ENCODE data around the gene MFSD11.
"Not testable (repeated sequence)": the region's sequence is repeated elsewhere in the genome, so short reads cannot be mapped to it uniquely, and the experiment has no call there.

Gene MFSD11

DNA sequence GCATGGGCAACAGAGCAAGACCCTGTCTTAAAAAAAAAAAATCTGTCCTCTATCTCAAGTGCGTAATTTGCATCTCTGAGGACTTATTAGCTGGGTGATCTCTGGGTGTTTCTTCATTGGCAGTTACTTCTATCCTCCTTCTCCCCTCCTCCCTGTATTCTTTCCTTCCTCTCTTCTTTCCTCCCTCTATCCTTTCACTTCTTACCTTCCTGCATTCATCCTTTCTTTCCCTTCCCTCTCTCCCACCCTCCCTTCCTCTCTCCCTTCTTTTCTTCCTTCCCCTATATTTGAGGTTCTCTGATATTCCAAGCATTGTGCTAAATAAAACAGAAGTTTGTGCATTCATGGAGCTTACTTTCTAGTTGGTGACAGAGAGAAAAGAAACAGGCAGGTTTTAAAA, 10.7 kb downstream of the MFSD11 start:
- DNase-seq (ENCODE audit: low spot score) = no peak

DNA sequence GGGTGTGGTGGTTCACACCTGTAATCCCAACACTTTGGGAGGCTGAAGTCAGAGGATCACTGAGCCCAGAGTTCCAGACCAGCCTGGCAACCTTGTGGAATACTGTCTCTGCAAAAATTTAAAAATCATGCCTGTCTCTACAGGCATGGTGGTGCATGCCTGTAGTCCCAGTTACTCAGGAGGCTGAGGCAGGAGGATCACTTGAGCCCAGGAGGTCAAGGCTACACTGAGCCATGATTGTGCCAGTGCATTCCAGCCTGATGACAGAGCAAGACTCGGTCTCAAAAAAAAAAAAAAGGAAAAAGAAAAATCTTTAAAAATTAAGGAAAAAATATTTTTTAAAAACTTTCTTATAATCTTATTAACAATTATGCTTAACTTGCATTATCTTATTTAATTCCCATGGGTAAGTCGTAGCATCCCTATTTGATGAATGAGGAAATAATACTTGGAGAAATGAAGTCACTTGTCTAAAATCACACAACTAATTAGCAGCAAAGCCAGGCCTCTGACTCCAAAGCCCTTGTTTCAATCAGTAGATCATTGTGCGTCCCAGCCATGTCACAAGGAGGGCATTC, 13.6 kb downstream of the MFSD11 start:
- DNase-seq (ENCODE audit: low spot score) = no peak

DNA sequence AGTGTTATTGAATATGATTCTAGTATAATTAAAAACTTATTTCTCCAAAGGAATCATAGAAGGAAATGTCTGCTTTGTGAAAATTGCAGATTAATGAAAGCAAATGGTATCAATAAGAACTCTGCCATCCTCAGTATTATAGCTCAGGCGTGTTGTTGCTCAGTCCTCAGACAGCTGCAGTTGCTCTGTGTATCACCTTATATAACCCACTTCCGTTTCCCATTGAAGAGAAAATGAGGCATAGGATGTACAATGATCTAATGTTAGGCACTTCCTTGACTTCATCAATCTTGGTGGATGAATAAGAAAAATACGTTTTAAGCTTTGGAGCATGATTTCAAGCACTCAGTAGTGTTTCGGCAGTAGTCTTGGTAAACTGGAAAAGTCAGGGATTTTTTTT, 14.1 kb downstream of the MFSD11 start:
- no peak for DNase-seq (ENCODE audit: low spot score)

DNA sequence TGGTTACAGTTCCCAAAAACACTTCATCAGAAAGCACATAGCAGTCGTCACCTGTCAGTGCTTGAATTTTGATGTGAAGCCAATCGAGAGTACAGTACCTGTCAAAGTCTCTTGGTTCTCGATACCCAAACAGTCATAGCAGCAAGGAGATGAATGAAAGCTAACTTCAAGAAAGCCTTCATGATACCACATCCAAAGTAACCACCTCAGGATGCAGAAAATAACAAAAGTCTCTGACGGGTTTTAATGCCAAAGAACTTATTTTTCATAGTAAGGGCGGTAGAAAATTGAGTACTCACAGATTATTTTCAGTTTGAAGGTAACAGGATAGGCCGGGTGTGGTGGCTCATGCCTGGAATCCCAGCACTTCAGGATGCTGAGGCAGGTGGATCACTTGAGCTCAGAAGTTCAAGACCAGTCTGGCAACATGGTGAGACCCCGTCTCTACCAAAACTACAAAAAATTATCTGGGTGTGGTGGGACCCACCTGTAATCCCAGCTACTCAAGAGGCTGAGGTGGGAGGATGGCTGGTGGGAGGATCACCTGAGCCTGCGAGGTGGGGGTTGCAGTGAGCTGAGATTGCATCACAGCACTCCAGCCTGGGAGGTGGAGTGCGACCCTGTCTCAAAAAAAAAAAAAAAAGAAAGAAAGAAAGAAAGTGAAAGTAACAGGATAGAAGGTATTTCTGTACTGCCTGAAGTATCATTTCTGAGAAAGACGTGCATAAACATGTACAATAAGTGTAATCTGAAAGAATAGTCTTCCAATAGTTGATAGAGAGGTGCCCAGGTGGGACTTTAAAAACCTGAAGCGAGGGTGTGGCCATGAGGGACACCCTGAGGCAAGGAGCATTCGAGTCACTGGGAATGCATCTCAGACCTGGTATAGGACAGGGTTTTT, 15.4 kb downstream of the MFSD11 start:
- DNase-seq (ENCODE audit: low spot score) = no peak

DNA sequence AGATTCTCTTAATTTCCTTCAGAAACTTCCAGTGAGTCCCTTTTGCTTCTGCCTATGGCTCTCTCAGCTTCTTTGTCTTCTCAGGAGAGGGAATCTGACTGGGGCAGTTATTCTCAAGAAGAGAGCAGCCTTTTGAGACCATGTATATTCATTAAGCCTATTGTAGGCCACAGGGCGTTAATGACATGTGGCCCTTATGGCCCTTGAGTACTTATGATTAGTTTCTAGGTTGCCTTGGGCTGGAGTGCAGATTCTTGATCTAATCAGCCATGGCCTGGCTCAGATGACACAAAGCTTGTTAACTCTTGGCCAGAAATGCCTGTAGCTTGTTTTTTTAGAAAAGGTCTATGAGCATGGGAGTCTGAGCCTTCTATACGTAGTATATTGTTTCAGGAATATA, 17.4 kb downstream of the MFSD11 start:
- DNase-seq (ENCODE audit: low spot score) = no peak

DNA sequence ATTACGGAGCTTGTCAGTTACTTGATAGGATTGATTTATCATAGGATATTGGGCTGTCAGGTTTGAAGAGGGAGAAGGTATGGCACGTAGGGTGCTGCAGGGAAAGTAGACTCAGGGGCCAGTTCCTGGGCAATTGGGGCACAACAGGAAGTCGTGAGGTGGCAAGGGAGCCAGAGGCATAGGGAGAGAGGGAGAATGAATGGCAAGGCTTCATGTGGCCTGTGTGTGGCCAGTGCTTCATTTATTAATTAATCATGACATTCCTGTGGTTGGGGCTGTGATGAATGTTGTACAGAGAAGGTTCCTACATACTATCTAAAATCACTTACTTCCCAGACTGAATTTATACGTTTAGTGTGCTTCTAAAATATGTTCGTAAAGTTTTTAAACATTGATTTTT, 19.3 kb downstream of the MFSD11 start:
- DNase-seq (ENCODE audit: low spot score) = no peak

DNA sequence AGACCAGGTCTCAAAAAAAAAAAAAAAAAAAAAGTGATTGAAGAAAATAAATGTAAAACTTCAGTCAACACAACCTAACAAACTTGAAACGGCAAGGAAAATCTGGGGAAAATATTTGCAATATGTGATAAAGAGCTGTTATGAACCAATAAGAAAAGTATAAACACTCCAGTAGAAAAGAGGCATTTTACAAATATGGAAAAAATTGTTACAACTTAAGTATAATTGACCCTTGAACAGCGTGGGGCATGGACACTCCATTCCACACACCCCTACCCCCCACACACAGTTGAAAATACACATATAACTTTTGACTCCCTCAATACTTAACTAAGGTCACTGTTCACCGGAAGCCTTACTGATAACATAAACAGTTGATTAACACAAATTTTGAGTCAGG, 20.7 kb downstream of the MFSD11 start:
- no peak for DNase-seq (ENCODE audit: low spot score)

DNA sequence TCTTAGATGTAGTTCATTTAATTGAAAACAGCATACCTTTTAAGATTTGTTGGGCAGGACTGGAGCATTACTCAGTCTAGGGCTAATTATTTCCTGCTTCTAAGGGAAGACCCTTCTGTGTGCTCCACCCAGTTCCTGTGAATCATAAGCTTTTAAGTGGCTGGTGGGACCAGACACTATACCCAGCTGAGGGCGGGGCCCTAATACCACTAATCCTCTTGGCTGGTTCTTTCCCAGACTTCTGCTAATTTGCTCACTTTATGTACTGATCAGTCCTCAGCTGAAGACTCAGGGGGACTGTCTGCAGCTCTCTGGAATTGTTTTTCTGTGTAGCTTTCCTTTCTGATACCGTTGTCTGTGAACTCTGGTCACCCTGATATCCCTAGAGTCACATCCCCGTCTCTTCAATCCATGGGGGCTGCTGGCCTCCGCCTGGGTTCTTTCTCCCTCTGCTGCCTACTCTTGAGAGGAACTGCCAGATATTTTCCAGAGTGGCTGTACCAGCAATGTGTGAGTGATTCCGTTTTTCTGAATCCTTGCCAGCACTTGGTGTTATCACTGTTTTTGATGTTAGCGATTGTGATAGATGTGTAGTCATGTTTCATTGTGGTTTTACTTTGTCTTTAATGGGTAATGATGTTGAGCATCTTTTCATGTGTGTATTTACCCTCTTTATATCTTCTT, 35.1 kb downstream of the MFSD11 start:
- DNase-seq (ENCODE audit: low spot score) = peak; percentile 34

DNA sequence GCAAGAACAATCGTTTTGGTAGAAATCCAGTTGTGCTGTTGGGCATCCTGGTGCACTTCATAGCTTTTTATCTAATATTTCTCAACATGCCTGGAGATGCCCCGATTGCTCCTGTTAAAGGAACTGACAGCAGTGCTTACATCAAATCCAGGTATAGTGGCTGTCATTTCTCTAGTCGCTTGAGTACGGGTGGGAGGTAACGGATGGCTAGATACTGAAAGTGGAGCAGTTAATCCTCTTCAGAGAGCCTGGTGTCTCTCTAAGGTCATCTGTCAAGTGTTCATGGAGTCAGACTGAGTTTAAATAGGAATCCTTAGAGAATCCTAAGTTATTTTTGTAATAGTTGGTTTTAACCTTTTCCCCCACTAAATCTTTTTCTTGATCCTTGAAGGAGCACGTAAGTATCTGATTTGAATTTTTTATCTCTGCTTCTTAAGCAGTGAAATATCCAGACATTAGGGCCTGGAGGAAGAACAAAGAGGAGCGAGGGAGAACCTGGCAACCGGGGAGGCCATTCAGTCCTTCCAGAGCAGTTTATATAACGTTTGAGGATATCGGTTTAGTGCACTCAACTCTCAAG, 37.2 kb downstream of the MFSD11 start:
- DNase-seq (ENCODE audit: low spot score) = no peak

DNA sequence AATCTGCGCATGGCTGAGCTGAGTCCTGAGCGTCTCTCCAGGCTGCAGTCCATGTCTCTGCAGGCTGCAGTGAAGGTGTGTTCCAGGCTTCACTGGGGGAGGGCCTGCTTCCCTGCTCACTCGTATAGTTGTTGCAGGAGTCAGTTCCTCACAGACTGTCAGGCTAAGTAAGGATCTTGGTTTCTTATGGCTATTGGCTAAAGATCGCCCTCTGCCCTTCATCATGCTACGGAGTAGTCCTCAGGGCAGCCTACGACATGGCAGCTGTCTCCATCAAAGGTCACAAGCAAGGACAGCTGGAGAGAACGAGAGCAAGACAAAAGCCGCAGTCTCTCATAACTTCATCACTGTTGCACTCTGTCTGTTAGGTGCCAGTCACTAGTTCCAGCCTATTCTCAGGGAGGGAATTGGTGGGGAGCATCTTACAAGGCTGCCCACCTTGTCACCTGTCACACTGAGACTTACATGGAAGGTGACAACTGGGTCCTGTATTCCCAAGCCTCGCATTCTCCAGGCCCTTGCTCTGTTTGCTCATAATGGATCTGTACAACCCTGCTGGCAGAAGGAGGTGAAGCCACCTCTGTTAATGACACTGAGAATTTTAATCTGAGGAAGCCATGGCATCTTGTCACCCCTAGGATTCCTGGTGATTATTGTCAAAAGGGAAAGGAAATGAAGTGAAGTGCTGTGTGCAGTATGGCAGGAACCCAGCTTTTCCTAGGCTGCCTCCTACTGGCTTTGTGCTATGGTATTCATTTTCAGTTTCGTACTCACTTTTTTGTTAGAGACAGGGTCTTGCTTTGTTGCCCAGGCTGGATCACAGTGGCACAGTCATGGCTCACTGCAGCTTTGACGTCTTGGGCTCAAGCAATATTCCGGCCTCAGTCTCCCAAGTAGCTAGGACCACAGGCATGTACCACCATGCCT, 43.4 kb downstream of the MFSD11 start:
- no peak for DNase-seq (ENCODE audit: low spot score)

DNA sequence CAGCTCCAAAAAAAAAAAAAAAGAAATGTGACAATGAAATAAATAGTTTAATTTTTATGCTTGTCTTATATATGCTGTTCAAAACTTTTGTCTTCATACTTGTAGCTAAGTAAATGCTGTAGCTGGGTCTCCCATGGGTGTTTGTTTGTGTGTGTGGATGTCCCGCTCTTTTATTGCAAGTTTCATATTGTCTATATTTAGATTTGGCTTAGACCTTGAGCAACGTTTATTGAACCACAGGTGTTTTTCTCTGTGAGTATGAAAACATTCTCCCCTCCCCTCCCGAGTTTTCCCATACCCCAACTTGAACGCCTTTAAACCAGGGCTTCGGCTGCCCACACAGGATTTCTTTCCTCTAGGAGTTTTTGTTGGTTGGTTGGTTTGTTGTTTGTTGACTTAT, 45.2 kb downstream of the MFSD11 start:
- DNase-seq (ENCODE audit: low spot score) = no peak

DNA sequence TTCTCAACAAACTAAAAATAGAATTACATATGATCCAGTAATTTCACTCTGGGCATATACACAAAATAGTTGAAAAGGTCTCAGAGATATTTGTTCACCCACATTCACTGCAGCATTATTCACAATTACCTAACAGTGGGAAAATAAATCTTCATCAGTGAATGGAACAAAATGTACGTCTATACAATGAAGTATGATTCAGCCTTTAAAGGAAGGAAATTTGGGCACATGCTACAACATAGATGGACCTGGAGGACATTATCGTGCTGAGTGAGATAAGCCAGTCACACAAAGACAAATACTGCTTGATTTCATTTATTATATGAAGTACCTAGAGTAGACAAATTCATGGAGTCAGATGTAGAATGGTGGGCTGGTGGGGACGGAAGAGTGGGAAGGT, 47.0 kb downstream of the MFSD11 start:
- DNase-seq (ENCODE audit: low spot score) = no peak

DNA sequence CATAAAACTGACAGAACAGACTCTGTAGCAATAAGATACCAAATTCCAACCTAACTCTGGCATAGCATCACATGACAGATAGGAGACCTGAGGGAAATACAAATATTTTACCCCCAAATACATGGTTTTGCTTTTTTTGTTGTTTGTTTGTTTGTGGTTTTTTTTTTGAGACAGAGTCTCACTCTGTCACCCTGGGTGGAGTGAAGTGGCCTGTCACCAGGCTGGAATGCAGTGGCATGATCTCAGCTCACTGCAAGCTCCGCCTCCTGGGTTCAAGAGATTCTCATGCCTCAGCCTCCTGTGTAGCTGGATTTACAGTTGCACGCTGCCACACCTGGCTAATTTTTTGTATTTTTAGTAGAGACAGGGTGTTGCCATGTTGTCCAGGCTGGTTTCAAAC, 49.9 kb downstream of the MFSD11 start:
- not testable (repeated sequence) for DNase-seq (ENCODE audit: low spot score)

DNA sequence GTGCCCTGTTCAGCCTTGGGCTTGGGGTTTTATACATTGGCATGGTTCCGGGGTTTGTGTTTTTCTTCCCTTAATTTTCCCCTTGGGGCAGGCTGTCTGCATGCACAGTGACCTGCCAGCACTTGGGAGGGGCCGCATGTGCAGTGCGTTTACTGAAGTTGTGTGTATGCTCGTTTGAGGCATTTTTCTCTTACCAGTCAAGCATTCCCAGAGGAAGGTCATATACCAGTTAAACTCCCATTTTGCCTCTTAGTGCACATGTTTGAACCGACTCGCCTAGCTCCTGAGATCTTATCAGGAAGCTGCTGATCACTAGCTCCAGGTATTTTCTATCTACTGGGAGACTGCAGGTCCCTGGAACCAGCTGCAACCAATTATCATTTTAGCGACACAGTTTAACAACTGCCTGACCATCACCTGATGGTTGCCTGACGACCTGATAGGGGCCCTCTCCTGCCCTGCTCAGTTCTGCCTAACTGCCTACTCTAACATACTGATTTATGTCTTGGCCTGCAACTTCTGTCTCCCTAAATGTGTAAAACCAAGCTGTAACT, 51.4 kb downstream of the MFSD11 start:
- DNase-seq (ENCODE audit: low spot score) = no peak

DNA sequence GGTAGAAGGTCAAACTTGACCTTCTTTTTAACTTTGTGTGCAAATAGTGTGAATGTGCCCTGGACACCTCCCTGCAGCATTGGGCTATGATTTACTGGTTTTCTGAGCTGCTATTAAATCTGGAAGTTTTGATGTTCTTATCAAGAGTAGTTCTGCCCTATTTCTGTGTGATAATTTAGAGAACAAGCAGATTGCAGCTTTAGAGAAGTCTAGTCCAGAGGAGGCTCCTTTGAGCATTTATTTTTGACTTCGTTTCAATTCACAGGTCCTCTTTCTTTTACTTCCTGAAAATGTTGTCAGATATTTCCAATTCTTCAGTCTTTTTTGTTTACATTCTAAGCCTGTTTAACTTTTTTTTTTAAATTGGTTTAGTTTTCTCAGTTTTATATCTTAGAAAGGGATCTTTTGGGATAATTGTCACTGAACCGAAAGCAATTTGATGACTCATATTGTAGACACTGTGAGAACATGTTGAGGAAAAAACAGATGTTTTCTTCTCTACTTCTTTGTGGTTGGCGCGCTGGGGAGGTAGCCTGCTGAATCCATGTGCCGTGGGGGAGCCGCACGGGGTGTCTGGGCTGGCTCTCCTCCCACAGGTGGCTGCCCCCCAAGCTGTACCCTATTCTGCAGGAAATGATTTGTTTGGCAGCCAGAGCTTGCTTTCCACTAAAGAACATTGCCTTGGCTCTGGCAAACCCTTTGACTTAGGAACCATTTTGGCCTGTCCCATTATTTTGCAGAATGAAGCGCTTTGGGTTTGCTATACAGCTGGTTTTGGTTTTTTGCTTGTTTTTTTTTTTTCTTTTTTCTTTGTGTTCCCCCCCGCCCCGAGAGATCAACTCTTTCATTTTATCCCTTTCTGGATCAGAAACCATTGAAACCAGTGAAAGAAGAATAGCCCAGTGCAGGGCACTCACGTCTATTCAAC, 53.4 kb downstream of the MFSD11 start:
- DNase-seq (ENCODE audit: low spot score) = peak; percentile 35

DNA sequence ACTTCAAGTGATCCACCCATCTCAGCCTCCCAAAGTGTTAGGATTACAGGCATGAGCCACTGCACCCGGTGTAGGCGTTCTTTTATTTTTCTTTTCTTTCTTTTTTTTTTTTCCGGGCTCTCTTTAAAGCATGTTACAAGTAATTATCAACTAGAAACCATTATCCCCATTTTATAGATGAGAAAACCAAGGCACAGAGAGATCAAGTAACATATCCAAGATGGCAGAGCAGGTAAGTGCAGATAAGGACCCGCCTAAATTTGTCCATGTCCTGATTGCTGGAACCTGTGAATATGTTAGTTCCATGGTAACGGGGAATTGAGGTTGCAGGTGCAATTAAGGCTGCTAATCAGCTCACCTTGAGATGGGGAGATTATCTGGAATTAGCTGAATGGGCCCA, 54.4 kb downstream of the MFSD11 start:
- no peak for DNase-seq (ENCODE audit: low spot score)

DNA sequence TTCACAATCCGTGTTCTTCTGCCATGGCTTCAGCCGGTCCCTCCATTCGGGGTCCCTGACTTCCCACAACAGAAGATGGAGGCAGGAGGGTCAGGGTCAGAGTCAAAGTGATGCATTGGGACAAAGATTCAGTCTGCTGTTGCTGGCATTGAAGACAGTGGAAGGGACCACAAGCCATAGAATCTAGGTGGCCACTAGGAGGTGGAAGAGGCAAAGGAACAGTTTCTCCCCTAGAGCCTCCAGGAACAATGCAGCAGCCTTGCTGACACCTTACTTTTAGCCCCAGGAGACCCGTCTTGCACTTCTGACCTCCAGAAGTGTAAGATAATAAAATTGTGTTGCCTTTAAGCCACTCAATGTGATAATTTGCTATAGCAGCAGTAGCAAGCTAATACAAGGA, 55.9 kb downstream of the MFSD11 start:
- no peak for DNase-seq (ENCODE audit: low spot score)

DNA sequence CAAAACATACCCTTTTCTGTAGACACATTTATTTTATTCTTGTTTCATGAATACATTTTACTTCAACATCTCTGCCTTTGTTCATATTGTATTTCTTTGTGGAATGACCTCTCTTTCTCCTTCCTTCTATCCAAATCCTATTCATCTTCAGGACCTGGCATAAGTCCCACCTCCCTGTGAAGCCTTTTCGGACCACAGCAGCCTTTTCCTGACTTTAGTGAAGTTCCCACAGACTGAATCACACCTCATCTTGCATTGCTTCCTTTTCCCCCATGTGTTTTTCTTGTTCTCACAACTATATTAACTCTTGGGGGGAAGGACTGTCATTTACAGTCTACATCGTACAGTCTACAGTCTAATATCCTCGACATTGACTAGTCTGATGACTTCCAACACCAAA, 58.2 kb downstream of the MFSD11 start:
- no peak for DNase-seq (ENCODE audit: low spot score)

DNA sequence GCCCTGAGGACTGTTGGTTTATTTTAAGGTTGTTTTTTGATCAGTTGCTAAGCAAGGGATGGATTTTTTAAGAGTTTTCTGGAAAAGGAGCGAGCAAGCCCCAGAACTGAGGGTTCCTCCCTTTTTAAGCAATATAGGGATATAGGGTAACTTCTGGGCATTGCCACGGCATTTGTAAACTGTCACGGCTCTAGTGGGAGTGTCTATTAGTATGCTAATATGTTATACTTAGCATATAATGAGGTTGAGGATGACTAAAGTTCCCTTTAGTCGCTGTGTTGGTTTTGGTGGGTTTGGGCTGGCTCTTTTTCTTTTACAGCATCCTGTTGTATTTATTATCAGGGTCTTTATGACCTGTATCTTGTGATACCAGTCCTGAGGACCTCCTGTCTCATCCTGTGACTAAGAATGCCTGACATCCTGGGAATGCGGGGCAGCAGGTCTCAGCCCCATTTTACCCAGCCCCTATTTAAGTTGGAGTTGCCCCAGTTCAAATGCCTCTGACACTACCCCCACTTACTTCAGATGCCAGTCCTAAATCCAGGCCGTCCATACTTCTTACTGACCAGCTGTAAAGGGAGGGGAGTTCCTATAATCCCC, 59.4 kb downstream of the MFSD11 start:
- no peak for DNase-seq (ENCODE audit: low spot score)

DNA sequence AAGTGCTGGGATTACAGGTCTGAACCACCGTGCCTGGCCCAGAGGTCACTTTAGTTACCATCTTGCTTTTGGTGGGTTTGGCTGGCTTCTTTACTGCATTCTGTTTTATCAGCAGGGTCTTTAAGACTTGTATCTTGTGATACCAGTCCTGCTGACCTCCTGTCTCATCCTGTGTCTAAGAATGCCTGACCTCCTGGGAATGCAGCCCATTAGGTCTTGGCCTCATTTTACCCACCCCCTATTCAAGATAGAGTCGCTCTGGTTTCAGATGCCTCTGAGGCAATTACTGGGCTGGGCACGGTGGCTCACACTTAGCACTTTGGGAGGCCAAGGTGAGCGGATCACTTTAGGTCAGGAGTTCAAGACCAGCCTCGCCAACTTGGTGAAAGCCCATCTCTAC, 63.8 kb downstream of the MFSD11 start:
- no peak for DNase-seq (ENCODE audit: low spot score)
